ENCODE measurements around the gene LRP10. TPM values are rescaled to one million over a fixed set of nuclear protein-coding genes. Genes with fewer than 3 reads are reported as not detected.

Gene LRP10
- total RNA-seq, 4 donors from 2014 or later: 31.1 to 109 (median 60.1) TPM

DNA sequence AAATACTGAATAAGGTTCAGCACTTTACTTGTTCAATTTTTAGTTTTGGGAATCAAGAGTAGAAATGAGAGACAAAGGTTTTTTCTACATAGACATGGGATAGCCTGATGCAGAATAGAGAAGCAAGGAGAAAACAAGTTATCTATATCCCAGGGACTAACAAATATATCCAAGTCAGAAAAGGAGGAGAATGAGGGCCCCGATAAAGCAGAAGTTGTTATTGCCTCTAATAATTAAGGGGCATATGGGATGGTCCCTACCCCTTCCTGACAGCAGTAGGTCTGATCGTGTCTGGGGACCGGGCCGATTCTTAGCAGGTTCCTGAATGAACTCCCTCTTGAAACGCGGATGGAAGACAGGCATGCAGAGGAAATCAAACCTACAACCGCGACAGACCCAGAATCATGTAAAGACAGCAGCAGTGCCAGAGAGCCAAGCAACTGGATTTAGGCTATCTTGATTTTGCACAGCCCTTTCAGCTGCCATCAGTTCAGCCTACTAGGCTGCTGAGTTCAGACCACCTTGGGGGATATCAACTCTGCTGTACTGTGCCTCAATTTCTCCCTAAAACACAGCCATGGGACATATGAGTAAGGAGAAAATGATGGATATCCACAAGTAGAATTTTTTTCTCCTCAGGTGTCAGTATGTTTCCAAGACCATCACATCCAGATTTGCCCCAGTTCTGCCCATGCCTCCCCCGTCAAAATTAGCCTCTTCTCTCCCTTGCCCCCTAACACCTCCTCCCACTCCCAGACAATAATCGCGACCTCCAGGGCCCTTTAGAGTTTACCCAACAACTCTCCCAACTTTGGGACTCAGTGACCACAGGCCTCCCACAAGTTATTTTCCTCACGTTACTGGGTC, 56.9 kb downstream of the LRP10 start:
- TF ChIP-seq, protein P1, sequence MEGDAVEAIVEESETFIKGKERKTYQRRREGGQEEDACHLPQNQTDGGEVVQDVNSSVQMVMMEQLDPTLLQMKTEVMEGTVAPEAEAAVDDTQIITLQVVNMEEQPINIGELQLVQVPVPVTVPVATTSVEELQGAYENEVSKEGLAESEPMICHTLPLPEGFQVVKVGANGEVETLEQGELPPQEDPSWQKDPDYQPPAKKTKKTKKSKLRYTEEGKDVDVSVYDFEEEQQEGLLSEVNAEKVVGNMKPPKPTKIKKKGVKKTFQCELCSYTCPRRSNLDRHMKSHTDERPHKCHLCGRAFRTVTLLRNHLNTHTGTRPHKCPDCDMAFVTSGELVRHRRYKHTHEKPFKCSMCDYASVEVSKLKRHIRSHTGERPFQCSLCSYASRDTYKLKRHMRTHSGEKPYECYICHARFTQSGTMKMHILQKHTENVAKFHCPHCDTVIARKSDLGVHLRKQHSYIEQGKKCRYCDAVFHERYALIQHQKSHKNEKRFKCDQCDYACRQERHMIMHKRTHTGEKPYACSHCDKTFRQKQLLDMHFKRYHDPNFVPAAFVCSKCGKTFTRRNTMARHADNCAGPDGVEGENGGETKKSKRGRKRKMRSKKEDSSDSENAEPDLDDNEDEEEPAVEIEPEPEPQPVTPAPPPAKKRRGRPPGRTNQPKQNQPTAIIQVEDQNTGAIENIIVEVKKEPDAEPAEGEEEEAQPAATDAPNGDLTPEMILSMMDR (IDR thresholded peaks at IDR 0.05 in 4 of 5, conservative IDR thresholded peaks at IDR 0.05 in 1 of 5): no peak
- no peak for TF ChIP-seq POLR2A (IDR thresholded peaks at IDR 0.05)
- no peak for ATAC-seq
- H3K4me3 ChIP-seq: peak overlapping the region; percentile 78 to 95 (median 86)
- intact Hi-C loops (cut with DNase I; ENCODE audit: low total_unique reads) (loop anchor here (1.0 to 10.0 kb wide), 9 partner anchors 9 to 626 kb away; partner anchors contain the start of genes C14orf93, HOMEZ, LRP10 and PABPN1), in situ Hi-C loops (cut with MboI; ENCODE audit: low sequenced_read_pairs in 4 of 4) (no loop called here)
- H3K9me3 ChIP-seq: no peaks in the 10 kb centered on the region
- H3K27me3 ChIP-seq: no peaks in the 10 kb centered on the region
- DNase-seq: no peak
- peak overlapping the region; percentile 89 to 96 (median 94) for H3K27ac ChIP-seq
- peaks cover 3 to 32% of the 10 kb centered on the region in 2 donors for H3K36me3 ChIP-seq
- peaks cover 9 to 11% of the 10 kb centered on the region in 2 donors for H3K4me1 ChIP-seq

DNA sequence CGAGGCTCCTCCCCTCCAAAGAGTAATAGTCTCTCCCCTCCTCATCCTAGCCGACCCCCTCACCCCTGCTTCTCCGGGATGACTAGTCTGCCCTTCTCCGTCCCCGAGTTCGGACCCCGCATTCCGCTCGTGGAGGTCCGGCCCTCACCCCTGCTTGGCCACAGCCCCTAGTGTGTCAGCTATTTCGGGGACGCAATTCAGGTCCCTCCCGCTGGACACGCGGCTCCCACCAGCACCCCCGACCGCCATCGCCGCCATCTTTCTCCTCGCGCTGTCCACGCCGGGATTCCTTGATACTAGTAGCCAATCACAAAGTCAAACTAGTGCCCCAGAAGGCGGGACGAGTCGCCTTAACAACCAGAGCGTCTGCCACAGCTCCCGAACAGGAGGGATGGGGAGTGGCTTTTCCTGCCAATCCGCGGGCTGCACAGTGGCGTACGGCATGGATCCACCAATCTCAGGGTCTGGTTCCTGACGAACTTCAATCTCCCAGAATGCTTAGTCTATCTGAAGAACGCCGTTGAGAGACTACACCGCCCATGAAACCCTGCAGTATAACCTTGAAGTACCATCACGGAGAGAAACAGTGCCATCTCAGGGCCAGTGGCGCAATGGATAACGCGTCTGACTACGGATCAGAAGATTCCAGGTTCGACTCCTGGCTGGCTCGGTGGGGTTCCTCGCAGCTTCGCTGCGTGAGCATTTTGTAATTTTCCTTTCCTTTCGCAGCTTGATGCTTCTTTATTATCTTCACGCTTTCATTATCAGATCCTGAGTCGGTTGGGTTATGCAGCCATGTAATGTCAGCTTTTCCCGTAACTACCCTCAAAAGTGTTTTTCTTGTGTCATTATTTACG, 57.8 kb downstream of the LRP10 start, which contains the start of gene PRMT5:
Gene PRMT5 (minus strand): TSS at position 273 of the 857 bp plus-strand sequence. CDS start 15 bp downstream, at position 258.
- H3K9me3 ChIP-seq: no peaks in the 10 kb centered on the region
- TF ChIP-seq, protein P1 (IDR thresholded peaks at IDR 0.05 in 4 of 5, conservative IDR thresholded peaks at IDR 0.05 in 1 of 5): no peak
- peak; percentile 84 to 92 for TF ChIP-seq POLR2A (IDR thresholded peaks at IDR 0.05)
- peak; percentile 100 for DNase-seq
- H3K4me3 ChIP-seq: peak within 1 kb of the TSS; percentile 78 to 95 (median 86)
- peaks cover 9 to 11% of the 10 kb centered on the region in 2 donors for H3K4me1 ChIP-seq
- H3K36me3 ChIP-seq: peaks cover 3 to 23% of the 10 kb centered on the region in 2 donors
- in situ Hi-C loops (cut with MboI; ENCODE audit: low sequenced_read_pairs in 4 of 4) (no loop called here), intact Hi-C loops (cut with DNase I; ENCODE audit: low total_unique reads) (loop anchor here (1.0 to 10.0 kb wide), 9 partner anchors 10 to 625 kb away; partner anchors contain the start of genes C14orf93, HOMEZ, LRP10 and PABPN1)
- H3K27me3 ChIP-seq: no peaks in the 10 kb centered on the region
- peak within 1 kb of the TSS; percentile 89 to 96 (median 94) for H3K27ac ChIP-seq
- ATAC-seq: peak; percentile 98 to 99

DNA sequence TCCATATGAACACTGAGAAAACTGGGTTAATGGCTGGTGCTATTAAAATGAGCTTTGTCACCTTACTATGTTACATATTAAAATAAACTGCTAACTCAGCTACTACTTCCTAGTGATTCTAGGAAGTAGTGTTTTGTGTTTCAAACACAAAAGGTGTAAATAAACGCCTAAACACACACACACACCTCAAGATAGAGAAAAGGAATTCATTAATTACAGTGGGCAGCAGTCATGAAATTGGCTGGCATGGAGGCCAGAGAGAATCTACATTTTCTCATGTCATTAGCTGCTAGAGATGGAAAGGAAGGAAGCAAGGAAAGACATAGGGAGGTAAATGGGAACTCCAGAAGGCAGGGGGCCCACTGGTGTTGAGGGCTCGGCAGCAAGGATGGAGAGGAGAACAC, 58.4 kb downstream of the LRP10 start:
- Histone ChIP-seq H3K27me3 (no peaks in the 10 kb centered on the region), H3K4me1 (peaks cover 9 to 11% of the 10 kb centered on the region in 2 donors), H3K4me3 (peak overlapping the region; percentile 58 to 95 (median 72)), H3K9me3 (no peaks in the 10 kb centered on the region), H3K36me3 (peaks cover 0 to 17% of the 10 kb centered on the region in 2 donors), H3K27ac (peak overlapping the region; percentile 86 to 93 (median 87))
- in situ Hi-C loops (cut with MboI; ENCODE audit: low sequenced_read_pairs in 4 of 4) (no loop called here), intact Hi-C loops (cut with DNase I; ENCODE audit: low total_unique reads) (loop anchor here (1.0 to 10.0 kb wide), 11 partner anchors 11 to 625 kb away; partner anchors contain the start of genes C14orf93, CDH24, HOMEZ and LRP10)
- ATAC-seq (peak; percentile 15 to 48), DNase-seq (no peak)
- TF ChIP-seq, protein P1 (IDR thresholded peaks at IDR 0.05 in 4 of 5, conservative IDR thresholded peaks at IDR 0.05 in 1 of 5): no peak
- no peak for TF ChIP-seq POLR2A (IDR thresholded peaks at IDR 0.05)

Other genes with a start within 250 kb of the LRP10 start
- not detected for gene OR6J1, start 227.4 kb upstream of the LRP10 start, total RNA-seq
- gene OXA1L, start 105.1 kb upstream of the LRP10 start, total RNA-seq: 100 to 1,000 TPM in 3 of 4 donors, 10 to 100 TPM in 1; 83.5 to 135 (median 114) TPM
- 1 to 10 TPM in 3 of 4 donors, under 1 TPM in 1; 0.68 to 5.3 (median 2.2) TPM for gene SLC7A7, start 56.3 kb upstream of the LRP10 start, total RNA-seq
- gene MRPL52, start 41.9 kb upstream of the LRP10 start, total RNA-seq: 100 to 1,000 TPM in 1 of 4 donors, 10 to 100 TPM in 3; 48.5 to 153 (median 89.0) TPM
- 10 to 100 TPM; 14.9 to 29.7 (median 20.8) TPM for gene MMP14, start 35.2 kb upstream of the LRP10 start, total RNA-seq
- gene REM2, start 11.5 kb downstream of the LRP10 start, total RNA-seq: 1 to 10 TPM in 1 of 4 donors, not detected in 3; 1.1 TPM
- 10 to 100 TPM; 37.7 to 83.3 (median 62.1) TPM for gene RBM23, start 47.4 kb downstream of the LRP10 start, total RNA-seq
- gene PRMT5, start 57.6 kb downstream of the LRP10 start, total RNA-seq: 10 to 100 TPM; 67.2 to 83.2 (median 78.6) TPM
- 10 to 100 TPM; 12.9 to 34.6 (median 17.1) TPM for gene HAUS4, start 85.3 kb downstream of the LRP10 start, total RNA-seq
- gene AJUBA, start 110.8 kb downstream of the LRP10 start, total RNA-seq: 1 to 10 TPM in 2 of 4 donors, under 1 TPM in 2; 0.46 to 5.0 (median 1.9) TPM
- 10 to 100 TPM in 1 of 4 donors, 1 to 10 TPM in 3; 3.7 to 16.2 (median 6.7) TPM for gene C14orf93, start 138.4 kb downstream of the LRP10 start, total RNA-seq
- gene PSMB5, start 163.2 kb downstream of the LRP10 start, total RNA-seq: 100 to 1,000 TPM; 304 to 543 (median 486) TPM
- not detected for gene PSMB11, start 170.5 kb downstream of the LRP10 start, total RNA-seq
- gene CDH24, start 185.8 kb downstream of the LRP10 start, total RNA-seq: 1 to 10 TPM in 1 of 4 donors, under 1 TPM in 3; 0.36 to 1.7 (median 0.58) TPM
- 10 to 100 TPM; 61.9 to 74.8 (median 70.6) TPM for gene ACIN1, start 223.4 kb downstream of the LRP10 start, total RNA-seq
- gene C14orf119, start 223.8 kb downstream of the LRP10 start, total RNA-seq: 10 to 100 TPM in 3 of 4 donors, 1 to 10 TPM in 1; 9.5 to 28.8 (median 13.8) TPM
- not detected for gene CIROP, start 233.2 kb downstream of the LRP10 start, total RNA-seq
- gene CEBPE, start 247.5 kb downstream of the LRP10 start, total RNA-seq: not detected